Type B pancreatic cell (in vitro differentiated cells): ENCODE results near the gene SAMD8. TPM values are rescaled to one million over a fixed set of nuclear protein-coding genes. Genes with fewer than 3 reads are reported as not detected.
A peak's percentile ranks its signal among the peaks of the same experiment; 100 is the strongest.
"Not testable (repeated sequence)": the region's sequence is repeated elsewhere in the genome, so short reads cannot be mapped to it uniquely, and the experiment has no call there.

Experiments used
- DNase-seq: peaks from one replicate; pipeline ENCODE4 v3.0.0; 2021; ENCODE audit warnings: mixed read lengths; ENCODE audit not compliant: unreplicated experiment; ENCODE audit errors: extremely low spot score
- H3K27ac Mint-ChIP-seq: 2 replicates; pipeline ENCODE4 v1.8.0; 2021; ENCODE audit warnings: mild to moderate bottlenecking, mixed read lengths
- H3K27me3 Mint-ChIP-seq: 2 replicates; pipeline ENCODE4 v1.8.0; 2021; ENCODE audit warnings: mixed read lengths
- H3K36me3 Mint-ChIP-seq: 2 replicates; pipeline ENCODE4 v1.8.0; 2021; ENCODE audit warnings: mixed read lengths
- H3K4me1 Mint-ChIP-seq: one replicate; pipeline ENCODE4 v1.8.0; 2021; ENCODE audit warnings: mixed read lengths; ENCODE audit not compliant: unreplicated experiment
- H3K4me3 Mint-ChIP-seq: 2 replicates; pipeline ENCODE4 v1.8.0; 2021; ENCODE audit warnings: mild to moderate bottlenecking, mixed read lengths
- H3K9me3 Mint-ChIP-seq: 2 replicates; pipeline ENCODE4 v1.8.0; 2021; ENCODE audit warnings: mixed read lengths
- total RNA-seq: library from RNA; stranded (reverse); gene quantifications from 2 replicates; pipeline ENCODE4 v1.2.1, GENCODE V29; 2021; ENCODE audit warnings: low replicate concordance
- TF ChIP-seq, protein P1 (sequence below): fragments of 200-600 bp; sonication (generic); conservative IDR thresholded peaks from 2 replicates; pipeline ENCODE4 v1.5.0; 2021; ENCODE audit warnings: antibody characterized with exemption, mild to moderate bottlenecking

Gene SAMD8
- total RNA-seq, 1 donor from 2014 or later, result 17.3 TPM

DNA sequence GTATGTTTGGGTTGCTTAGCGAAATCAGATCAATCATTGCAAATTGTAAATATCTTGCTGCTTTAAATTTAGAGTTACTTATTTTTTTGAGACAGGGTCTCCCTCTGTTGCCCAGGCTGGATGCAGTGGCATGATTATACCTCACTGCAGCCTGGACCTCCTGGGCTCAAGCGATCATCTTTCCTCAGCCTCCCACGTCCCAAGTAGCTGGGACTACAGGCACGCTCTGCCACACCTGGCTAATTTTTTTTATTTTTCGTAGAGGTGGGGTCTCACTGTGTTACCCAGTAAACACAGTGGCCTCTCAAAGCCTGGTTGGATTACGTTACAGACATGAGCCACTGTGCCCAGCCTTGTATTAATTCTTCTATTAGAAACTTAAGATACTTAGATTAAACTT, 100.9 kb downstream of the SAMD8 start:
- Mint-ChIP-seq H3K9me3 (no peaks in the 10 kb centered on the region), H3K27ac (peak overlapping the region; percentile 100), H3K4me3 (peak overlapping the region; percentile 93), H3K4me1 (peaks cover 33% of the 10 kb centered on the region), H3K27me3 (no peaks in the 10 kb centered on the region), H3K36me3 (peaks cover 32% of the 10 kb centered on the region)
- DNase-seq, result no peak
- TF ChIP-seq, protein P1, sequence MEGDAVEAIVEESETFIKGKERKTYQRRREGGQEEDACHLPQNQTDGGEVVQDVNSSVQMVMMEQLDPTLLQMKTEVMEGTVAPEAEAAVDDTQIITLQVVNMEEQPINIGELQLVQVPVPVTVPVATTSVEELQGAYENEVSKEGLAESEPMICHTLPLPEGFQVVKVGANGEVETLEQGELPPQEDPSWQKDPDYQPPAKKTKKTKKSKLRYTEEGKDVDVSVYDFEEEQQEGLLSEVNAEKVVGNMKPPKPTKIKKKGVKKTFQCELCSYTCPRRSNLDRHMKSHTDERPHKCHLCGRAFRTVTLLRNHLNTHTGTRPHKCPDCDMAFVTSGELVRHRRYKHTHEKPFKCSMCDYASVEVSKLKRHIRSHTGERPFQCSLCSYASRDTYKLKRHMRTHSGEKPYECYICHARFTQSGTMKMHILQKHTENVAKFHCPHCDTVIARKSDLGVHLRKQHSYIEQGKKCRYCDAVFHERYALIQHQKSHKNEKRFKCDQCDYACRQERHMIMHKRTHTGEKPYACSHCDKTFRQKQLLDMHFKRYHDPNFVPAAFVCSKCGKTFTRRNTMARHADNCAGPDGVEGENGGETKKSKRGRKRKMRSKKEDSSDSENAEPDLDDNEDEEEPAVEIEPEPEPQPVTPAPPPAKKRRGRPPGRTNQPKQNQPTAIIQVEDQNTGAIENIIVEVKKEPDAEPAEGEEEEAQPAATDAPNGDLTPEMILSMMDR, result no peak

DNA sequence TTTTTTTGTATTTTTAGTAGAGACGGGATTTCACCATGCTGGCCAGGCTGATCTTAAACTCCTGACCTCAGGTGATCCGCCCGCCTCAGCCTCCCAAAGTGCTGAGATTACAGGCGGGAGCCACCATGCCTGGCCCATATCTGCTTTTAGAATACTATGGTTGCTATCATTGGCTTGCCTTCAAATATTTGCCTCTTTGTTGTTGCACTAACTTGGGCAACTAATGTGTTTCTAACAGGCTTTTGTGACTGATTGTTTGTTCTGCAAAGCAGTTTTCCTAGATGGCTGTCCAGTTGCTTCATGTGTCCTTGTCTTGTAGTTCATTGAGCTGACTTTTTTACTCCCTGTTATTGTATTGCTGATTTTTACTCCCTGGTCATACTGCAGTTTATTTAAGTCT, 108.8 kb downstream of the SAMD8 start:
- no peaks in the 10 kb centered on the region for H3K9me3 Mint-ChIP-seq
- H3K27ac Mint-ChIP-seq, result peak overlapping the region; percentile 30
- H3K36me3 Mint-ChIP-seq, result peaks cover 56% of the 10 kb centered on the region
- H3K4me1 Mint-ChIP-seq, result peaks cover 39% of the 10 kb centered on the region
- no peak for DNase-seq
- TF ChIP-seq, protein P1, result no peak
- H3K27me3 Mint-ChIP-seq, result no peaks in the 10 kb centered on the region
- H3K4me3 Mint-ChIP-seq, result no peak overlapping the region

- H3K9me3 Mint-ChIP-seq, DNase-seq, H3K4me3 Mint-ChIP-seq, H3K27me3 Mint-ChIP-seq: not testable (repeated sequence)
- H3K4me1 Mint-ChIP-seq, result peaks cover 40% of the 10 kb centered on the region
- peak overlapping the region; percentile 6 for H3K27ac Mint-ChIP-seq
- peaks cover 58% of the 10 kb centered on the region for H3K36me3 Mint-ChIP-seq
Measured at GRCh38 chr10:75221492-75221891, 110.0 kb downstream of the SAMD8 start.

- Mint-ChIP-seq H3K27ac (peak overlapping the region; percentile 96), H3K4me3 (no peak overlapping the region), H3K4me1 (peaks cover 46% of the 10 kb centered on the region), H3K36me3 (peaks cover 55% of the 10 kb centered on the region), H3K9me3 (no peaks in the 10 kb centered on the region), H3K27me3 (no peaks in the 10 kb centered on the region)
- TF ChIP-seq, protein P1, result no peak
- DNase-seq, result no peak
Measured at GRCh38 chr10:75223507-75223906, 112.1 kb downstream of the SAMD8 start.

GRCh38 chr10:75226095-75226494, 114.6 kb downstream of the SAMD8 start:
- Mint-ChIP-seq H3K4me1 (peaks cover 52% of the 10 kb centered on the region), H3K36me3 (peaks cover 59% of the 10 kb centered on the region), H3K27ac (peak overlapping the region; percentile 96), H3K9me3 (no peaks in the 10 kb centered on the region), H3K4me3 (peak overlapping the region; percentile 62), H3K27me3 (no peaks in the 10 kb centered on the region)
- no peak for DNase-seq
- TF ChIP-seq, protein P1, result no peak

DNA sequence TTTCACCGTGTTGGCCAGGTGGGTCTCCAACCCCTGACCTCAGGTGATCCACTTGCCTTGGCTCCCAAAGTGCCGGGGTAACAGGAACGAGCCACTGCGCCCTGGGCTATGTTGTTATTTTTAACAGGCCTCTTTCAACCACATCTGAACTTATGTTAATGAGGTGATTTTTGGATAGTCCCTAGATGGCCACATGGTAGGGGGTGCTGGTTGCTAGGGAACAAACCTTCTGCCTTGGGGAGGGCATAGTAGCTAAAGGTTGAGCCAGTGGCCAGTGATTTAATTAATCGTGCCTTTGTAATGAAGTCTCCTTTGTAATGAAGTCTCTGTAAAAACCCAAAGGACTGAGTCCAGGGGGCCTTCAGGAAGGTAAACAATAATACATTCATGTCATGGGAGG, 115.2 kb downstream of the SAMD8 start:
- Mint-ChIP-seq H3K4me1 (peaks cover 52% of the 10 kb centered on the region), H3K9me3 (no peaks in the 10 kb centered on the region), H3K27me3 (no peaks in the 10 kb centered on the region), H3K36me3 (peaks cover 61% of the 10 kb centered on the region), H3K27ac (peak overlapping the region; percentile 96), H3K4me3 (peak overlapping the region; percentile 13)
- DNase-seq, result no peak
- TF ChIP-seq, protein P1, result no peak
